SU-DHL-6 (cell line): ENCODE data around the gene DES.

Experiments
- H2AFZ ChIP-seq: fragments of 200-600 bp; sonication (generic); 2 replicates; pipeline ENCODE4 v1.6.1; 2014; ENCODE audit warnings: low read depth, mild to moderate bottlenecking, moderate library complexity, mixed read lengths, antibody characterized with exemption, low read length; ENCODE audit not compliant: severe bottlenecking
- H3F3A ChIP-seq: fragments of 200-600 bp; shearing (Covaris generic); 2 replicates; pipeline ENCODE4 v1.6.0; 2016; ENCODE audit warnings: antibody characterized with exemption, mild to moderate bottlenecking; ENCODE audit not compliant: insufficient read depth
- H3K27ac ChIP-seq: fragments of 200-600 bp; sonication (generic); 2 replicates; pipeline ENCODE4 v1.5.1; 2016; ENCODE audit warnings: low read depth, mild to moderate bottlenecking, low read length, moderate library complexity, mixed read lengths
- H3K27me3 ChIP-seq: fragments of 200-600 bp; sonication (generic), shearing (Covaris generic); 2 replicates; pipeline ENCODE4 v1.6.0; 2014; ENCODE audit warnings: mild to moderate bottlenecking, low read length
- H3K36me3 ChIP-seq: fragments of 200-600 bp; sonication (generic); 2 replicates; pipeline ENCODE4 v1.6.1; 2014; ENCODE audit warnings: mild to moderate bottlenecking, low read length, mixed read lengths
- H3K4me2 ChIP-seq: fragments of 300-600, 200-600 bp; shearing (Covaris generic), sonication (generic); 2 replicates; pipeline ENCODE4 v1.6.0; 2014; ENCODE audit warnings: low read length, low read depth, mild to moderate bottlenecking; ENCODE audit not compliant: poor library complexity, severe bottlenecking
- H3K4me3 ChIP-seq: fragments of 200-600 bp; sonication (generic); 2 replicates; pipeline ENCODE4 v1.5.1; 2014; ENCODE audit warnings: antibody characterized with exemption, low read length, mild to moderate bottlenecking, mixed read lengths; ENCODE audit not compliant: insufficient read depth, poor library complexity, severe bottlenecking
- H3K79me2 ChIP-seq: fragments of 200-600 bp; sonication (generic); 2 replicates; pipeline ENCODE4 v1.6.1; 2014; ENCODE audit warnings: mild to moderate bottlenecking, low read length, moderate library complexity; ENCODE audit not compliant: insufficient read depth
- H3K9ac ChIP-seq: fragments of 200-600 bp; sonication (generic); 2 replicates; pipeline ENCODE4 v1.7.0; 2014; ENCODE audit warnings: mild to moderate bottlenecking, low read length
- H3K9me2 ChIP-seq: fragments of 200-600 bp; sonication (generic); replicated peaks from 2 replicates; pipeline ENCODE4 v1.6.1; 2014; ENCODE audit warnings: low read length; ENCODE audit not compliant: insufficient read depth
- H3K9me3 ChIP-seq: fragments of 200-600 bp; sonication (generic); 2 replicates; pipeline ENCODE4 v1.6.1; 2014; ENCODE audit warnings: low read length, mixed read lengths; ENCODE audit not compliant: insufficient read depth
- H4K20me1 ChIP-seq: fragments of 200-600 bp; sonication (generic); 2 replicates; pipeline ENCODE4 v1.6.1; 2014; ENCODE audit warnings: low read depth, mild to moderate bottlenecking, antibody characterized with exemption, low read length, moderate library complexity, mixed read lengths
- EZH2phosphoT487 ChIP-seq: fragments of 200-600 bp; sonication (generic), shearing (Covaris generic); conservative IDR thresholded peaks from 2 replicates; pipeline ENCODE4 v1.6.1; 2018; ENCODE audit warnings: mild to moderate bottlenecking, antibody characterized with exemption, low read length, moderate library complexity, mixed read lengths
- TF ChIP-seq, protein P1 (sequence below): fragments of 200-600 bp; sonication (generic); IDR thresholded peaks from one replicate; pipeline ENCODE4 v1.5.1; 2017; ENCODE audit warnings: antibody characterized with exemption, mild to moderate bottlenecking, low read length, moderate library complexity; ENCODE audit not compliant: insufficient read depth, poor library complexity, severe bottlenecking

Gene DES

DNA sequence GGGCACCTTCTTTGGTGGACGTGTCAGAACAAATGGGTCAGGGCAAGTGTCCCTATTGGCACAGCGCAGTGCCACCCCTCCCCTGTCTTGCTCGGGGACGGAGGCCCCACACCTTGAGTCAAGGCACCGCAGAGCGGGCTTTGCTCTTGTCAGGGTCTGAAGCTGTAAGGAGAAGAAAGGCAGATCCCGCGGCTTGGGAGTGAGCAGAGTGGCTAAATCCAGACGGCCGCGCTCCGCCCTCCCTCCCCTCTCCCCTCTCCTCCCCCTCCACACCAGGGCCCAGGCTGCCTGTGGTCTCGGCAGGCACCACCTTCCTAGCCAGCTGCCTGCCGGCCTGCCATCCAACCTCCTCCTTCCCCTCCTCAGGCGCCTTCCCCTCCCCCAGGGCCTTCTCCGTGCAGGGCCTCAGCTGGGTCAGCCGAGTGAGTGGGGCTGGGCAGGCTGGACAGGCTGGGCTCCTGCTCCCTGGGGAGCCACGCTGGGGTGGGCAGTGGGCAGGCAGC, 42.3 kb downstream of the DES start:
- Histone ChIP-seq H3K4me2 (no peak overlapping the region), H2AFZ (no peak overlapping the region), H3F3A (no peaks in the 10 kb centered on the region), H3K4me3 (no peak overlapping the region), H3K9me2 (no peaks in the 10 kb centered on the region), H3K36me3 (no peaks in the 10 kb centered on the region), H3K27ac (no peak overlapping the region), H3K9ac (no peak overlapping the region), H3K79me2 (no peaks in the 10 kb centered on the region), H3K27me3 (no peaks in the 10 kb centered on the region), H4K20me1 (no peaks in the 10 kb centered on the region), H3K9me3 (no peaks in the 10 kb centered on the region)
- TF ChIP-seq EZH2phosphoT487, result no peak
- TF ChIP-seq, protein P1, sequence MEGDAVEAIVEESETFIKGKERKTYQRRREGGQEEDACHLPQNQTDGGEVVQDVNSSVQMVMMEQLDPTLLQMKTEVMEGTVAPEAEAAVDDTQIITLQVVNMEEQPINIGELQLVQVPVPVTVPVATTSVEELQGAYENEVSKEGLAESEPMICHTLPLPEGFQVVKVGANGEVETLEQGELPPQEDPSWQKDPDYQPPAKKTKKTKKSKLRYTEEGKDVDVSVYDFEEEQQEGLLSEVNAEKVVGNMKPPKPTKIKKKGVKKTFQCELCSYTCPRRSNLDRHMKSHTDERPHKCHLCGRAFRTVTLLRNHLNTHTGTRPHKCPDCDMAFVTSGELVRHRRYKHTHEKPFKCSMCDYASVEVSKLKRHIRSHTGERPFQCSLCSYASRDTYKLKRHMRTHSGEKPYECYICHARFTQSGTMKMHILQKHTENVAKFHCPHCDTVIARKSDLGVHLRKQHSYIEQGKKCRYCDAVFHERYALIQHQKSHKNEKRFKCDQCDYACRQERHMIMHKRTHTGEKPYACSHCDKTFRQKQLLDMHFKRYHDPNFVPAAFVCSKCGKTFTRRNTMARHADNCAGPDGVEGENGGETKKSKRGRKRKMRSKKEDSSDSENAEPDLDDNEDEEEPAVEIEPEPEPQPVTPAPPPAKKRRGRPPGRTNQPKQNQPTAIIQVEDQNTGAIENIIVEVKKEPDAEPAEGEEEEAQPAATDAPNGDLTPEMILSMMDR, result no peak

DNA sequence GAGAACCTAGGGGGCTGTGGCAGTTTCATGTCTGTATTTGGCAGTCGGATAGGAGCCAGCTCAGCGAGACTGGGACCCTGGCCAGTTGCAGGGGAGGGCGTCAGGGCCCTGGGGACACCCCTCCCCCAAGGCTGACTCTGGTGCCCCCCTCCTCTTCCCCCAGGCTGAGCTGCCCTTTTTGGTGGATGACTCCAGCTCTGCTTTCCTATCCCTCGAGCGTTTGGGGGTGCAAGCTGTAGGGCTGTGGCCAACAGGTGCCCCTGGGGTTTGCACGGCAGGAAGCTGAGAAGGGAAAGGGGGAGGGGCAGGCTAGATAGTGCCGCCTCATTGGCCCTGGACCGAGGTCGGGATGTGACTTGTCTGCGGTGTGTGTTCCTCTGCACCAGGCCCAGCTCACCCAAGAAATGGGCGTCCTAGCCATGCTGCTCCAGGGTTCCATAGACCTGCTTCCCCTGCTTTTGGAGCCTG, 42.9 kb downstream of the DES start:
- Histone ChIP-seq H4K20me1 (no peaks in the 10 kb centered on the region), H3K27me3 (no peaks in the 10 kb centered on the region), H3K9me3 (no peaks in the 10 kb centered on the region), H3K4me2 (no peak overlapping the region), H3K27ac (no peak overlapping the region), H3K4me3 (no peak overlapping the region), H3F3A (no peaks in the 10 kb centered on the region), H3K36me3 (no peaks in the 10 kb centered on the region), H3K9ac (no peak overlapping the region), H3K79me2 (no peaks in the 10 kb centered on the region), H3K9me2 (no peaks in the 10 kb centered on the region), H2AFZ (no peak overlapping the region)
- TF ChIP-seq, protein P1, result no peak
- no peak for TF ChIP-seq EZH2phosphoT487

DNA sequence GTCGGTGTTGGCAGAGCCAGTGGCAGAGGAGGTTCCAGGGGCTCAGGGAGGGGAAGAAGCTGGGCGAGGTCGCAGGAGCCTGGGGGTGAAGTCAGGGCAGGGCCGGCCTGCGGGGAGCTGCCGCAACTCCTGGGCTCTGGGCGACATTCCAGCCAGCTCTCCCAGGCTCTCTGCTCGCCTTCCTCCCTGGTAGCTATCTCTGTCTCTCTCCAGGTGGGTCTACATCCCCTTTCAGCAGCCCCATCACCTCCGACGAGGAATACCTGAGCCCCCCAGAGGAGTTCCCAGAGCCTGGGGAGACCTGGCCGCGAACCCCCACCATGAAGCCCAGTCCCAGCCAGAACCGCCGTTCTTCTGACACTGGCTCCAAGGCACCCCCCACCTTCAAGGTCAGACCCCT, 43.5 kb downstream of the DES start:
- no peak for TF ChIP-seq EZH2phosphoT487
- TF ChIP-seq, protein P1, result no peak

More for the DNA sequence above, 43.5 kb downstream of the DES start:
- no peaks in the 10 kb centered on the region for H4K20me1 ChIP-seq
- H3K27ac ChIP-seq, result no peak overlapping the region
- no peak overlapping the region for H2AFZ ChIP-seq
- no peak overlapping the region for H3K4me3 ChIP-seq
- H3K79me2 ChIP-seq, result no peaks in the 10 kb centered on the region
- H3K4me2 ChIP-seq, result no peak overlapping the region
- no peaks in the 10 kb centered on the region for H3K9me3 ChIP-seq
- no peaks in the 10 kb centered on the region for H3K36me3 ChIP-seq
- H3K27me3 ChIP-seq, result no peaks in the 10 kb centered on the region
- H3K9me2 ChIP-seq, result no peaks in the 10 kb centered on the region
- no peaks in the 10 kb centered on the region for H3F3A ChIP-seq
- H3K9ac ChIP-seq, result no peak overlapping the region
